Upper lobe of right lung (tissue), 1 donor: ENCODE results near the gene RBM17. TPM values are rescaled to one million over a fixed set of nuclear protein-coding genes. Genes with fewer than 3 reads are reported as not detected.
"Not testable (repeated sequence)": the region's sequence is repeated elsewhere in the genome, so short reads cannot be mapped to it uniquely, and the experiment has no call there.

Source experiments
- ATAC-seq: fragments of 200-7000 bp; cut with Tn5 transposase; one replicate; pipeline ENCODE4 v1.9.1; 2020; ENCODE audit warnings: mild to moderate bottlenecking, moderate library complexity
- DNase-seq: peaks from one replicate; pipeline ENCODE4 v3.0.0-alpha.2; 2020
- H3K27ac ChIP-seq: fragments of 200-600 bp; one replicate; pipeline ENCODE4 v1.8.0; 2022
- H3K27me3 ChIP-seq: fragments of 200-600 bp; one replicate; pipeline ENCODE4 v1.8.0; 2022; ENCODE audit warnings: mild to moderate bottlenecking
- H3K36me3 ChIP-seq: fragments of 200-600 bp; one replicate; pipeline ENCODE4 v1.8.0; 2022
- H3K4me1 ChIP-seq: fragments of 200-600 bp; one replicate; pipeline ENCODE4 v1.8.0; 2022
- H3K4me3 ChIP-seq: fragments of 200-600 bp; one replicate; pipeline ENCODE4 v1.8.0; 2022; ENCODE audit warnings: mild to moderate bottlenecking
- H3K9me3 ChIP-seq: fragments of 200-600 bp; one replicate; pipeline ENCODE4 v1.8.0; 2022
- CTCF ChIP-seq: fragments of 200-600 bp; IDR thresholded peaks from one replicate; pipeline ENCODE4 v1.8.0; 2022; ENCODE audit warnings: antibody characterized with exemption
- intact Hi-C: fragments of 100-400 bp; cut with DNase I; formaldehyde crosslinking; loops from one replicate; pipeline ENCODE4 v1.11.0; 2022
- total RNA-seq: library from RNA; stranded (reverse); fragmentation: NEBNext Ultra II Directional; extraction: Animal tissue kit (Norgen Biotek cat#: 25700); gene quantifications from one replicate; pipeline ENCODE4 v1.2.1, GENCODE V29; 2021
- donor health status: DM: no; HTN: yes; CAD: no; lungs with severe emphysema.

RBM17 gene
- total RNA-seq, 1 donor from 2014 or later: 92.5 TPM

- DNase-seq: no peak
- intact Hi-C loops: no loop called here
- no peaks in the 10 kb centered on the region for H3K27me3 ChIP-seq
- peak; percentile 63 for ATAC-seq
- peaks cover 20% of the 10 kb centered on the region for H3K4me1 ChIP-seq
- TF ChIP-seq CTCF: no peak
- no peaks in the 10 kb centered on the region for H3K9me3 ChIP-seq
- no peak overlapping the region for H3K27ac ChIP-seq
- H3K4me3 ChIP-seq: no peak overlapping the region
- H3K36me3 ChIP-seq: no peaks in the 10 kb centered on the region
Observed at GRCh38 chr10:6124666-6125065, 35.8 kb downstream of the RBM17 start.

GRCh38 chr10:6127461-6127860, 38.6 kb downstream of the RBM17 start:
- H3K9me3 ChIP-seq, H3K36me3 ChIP-seq, DNase-seq, ATAC-seq, H3K4me3 ChIP-seq, H3K27me3 ChIP-seq, intact Hi-C loops, H3K27ac ChIP-seq: not testable (repeated sequence)
- H3K4me1 ChIP-seq: peaks cover 20% of the 10 kb centered on the region

GRCh38 chr10:6128087-6128486, 39.3 kb downstream of the RBM17 start:
- no peaks in the 10 kb centered on the region for H3K36me3 ChIP-seq
- no peaks in the 10 kb centered on the region for H3K9me3 ChIP-seq
- no peak for TF ChIP-seq CTCF
- H3K4me1 ChIP-seq: peaks cover 20% of the 10 kb centered on the region
- H3K27me3 ChIP-seq: no peaks in the 10 kb centered on the region
- H3K27ac ChIP-seq: no peak overlapping the region
- ATAC-seq: no peak
- DNase-seq: no peak
- intact Hi-C loops: no loop called here
- H3K4me3 ChIP-seq: no peak overlapping the region

- DNase-seq: no peak
- H3K4me3 ChIP-seq: no peak overlapping the region
- H3K27ac ChIP-seq: no peak overlapping the region
- H3K9me3 ChIP-seq: no peaks in the 10 kb centered on the region
- intact Hi-C loops: no loop called here
- ATAC-seq: peak; percentile 64
- TF ChIP-seq CTCF: no peak
- peaks cover 20% of the 10 kb centered on the region for H3K4me1 ChIP-seq
- no peaks in the 10 kb centered on the region for H3K27me3 ChIP-seq
- H3K36me3 ChIP-seq: no peaks in the 10 kb centered on the region
Observed at GRCh38 chr10:6128591-6129251, 39.9 kb downstream of the RBM17 start.

GRCh38 chr10:6130848-6131470, 42.1 kb downstream of the RBM17 start:
- intact Hi-C loops: no loop called here
- no peak for ATAC-seq
- Histone ChIP-seq H3K4me3 (no peak overlapping the region), H3K27ac (no peak overlapping the region), H3K27me3 (peaks cover under 1% of the 10 kb centered on the region), H3K4me1 (peaks cover 14% of the 10 kb centered on the region), H3K36me3 (no peaks in the 10 kb centered on the region), H3K9me3 (no peaks in the 10 kb centered on the region)
- no peak for TF ChIP-seq CTCF
- DNase-seq: no peak

GRCh38 chr10:6133331-6134098, 44.7 kb downstream of the RBM17 start:
- intact Hi-C loops: no loop called here
- Histone ChIP-seq H3K27ac (no peak overlapping the region), H3K4me3 (no peak overlapping the region), H3K27me3 (peaks cover 8% of the 10 kb centered on the region), H3K4me1 (peaks cover 8% of the 10 kb centered on the region), H3K36me3 (no peaks in the 10 kb centered on the region), H3K9me3 (no peaks in the 10 kb centered on the region)
- TF ChIP-seq CTCF: no peak
- DNase-seq (peak; percentile 41), ATAC-seq (no peak)
